ENCODE results near the gene ARF4.

- TF ChIP-seq, protein P1, sequence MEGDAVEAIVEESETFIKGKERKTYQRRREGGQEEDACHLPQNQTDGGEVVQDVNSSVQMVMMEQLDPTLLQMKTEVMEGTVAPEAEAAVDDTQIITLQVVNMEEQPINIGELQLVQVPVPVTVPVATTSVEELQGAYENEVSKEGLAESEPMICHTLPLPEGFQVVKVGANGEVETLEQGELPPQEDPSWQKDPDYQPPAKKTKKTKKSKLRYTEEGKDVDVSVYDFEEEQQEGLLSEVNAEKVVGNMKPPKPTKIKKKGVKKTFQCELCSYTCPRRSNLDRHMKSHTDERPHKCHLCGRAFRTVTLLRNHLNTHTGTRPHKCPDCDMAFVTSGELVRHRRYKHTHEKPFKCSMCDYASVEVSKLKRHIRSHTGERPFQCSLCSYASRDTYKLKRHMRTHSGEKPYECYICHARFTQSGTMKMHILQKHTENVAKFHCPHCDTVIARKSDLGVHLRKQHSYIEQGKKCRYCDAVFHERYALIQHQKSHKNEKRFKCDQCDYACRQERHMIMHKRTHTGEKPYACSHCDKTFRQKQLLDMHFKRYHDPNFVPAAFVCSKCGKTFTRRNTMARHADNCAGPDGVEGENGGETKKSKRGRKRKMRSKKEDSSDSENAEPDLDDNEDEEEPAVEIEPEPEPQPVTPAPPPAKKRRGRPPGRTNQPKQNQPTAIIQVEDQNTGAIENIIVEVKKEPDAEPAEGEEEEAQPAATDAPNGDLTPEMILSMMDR (IDR thresholded peaks at IDR 0.05) = no peak
- TF ChIP-seq POLR2A (IDR thresholded peaks at IDR 0.05) = no peak
- TF ChIP-seq EP300 (IDR thresholded peaks at IDR 0.05) = no peak
- TF ChIP-seq POLR2AphosphoS5 (IDR thresholded peaks at IDR 0.05) = no peak
These were observed 9.2 kb downstream of the ARF4 start for GRCh38 chr3:57587905-57588304.

Data from gastroesophageal sphincter (tissue), 3 donors.